ENCODE data around the gene SMG6.

DNA sequence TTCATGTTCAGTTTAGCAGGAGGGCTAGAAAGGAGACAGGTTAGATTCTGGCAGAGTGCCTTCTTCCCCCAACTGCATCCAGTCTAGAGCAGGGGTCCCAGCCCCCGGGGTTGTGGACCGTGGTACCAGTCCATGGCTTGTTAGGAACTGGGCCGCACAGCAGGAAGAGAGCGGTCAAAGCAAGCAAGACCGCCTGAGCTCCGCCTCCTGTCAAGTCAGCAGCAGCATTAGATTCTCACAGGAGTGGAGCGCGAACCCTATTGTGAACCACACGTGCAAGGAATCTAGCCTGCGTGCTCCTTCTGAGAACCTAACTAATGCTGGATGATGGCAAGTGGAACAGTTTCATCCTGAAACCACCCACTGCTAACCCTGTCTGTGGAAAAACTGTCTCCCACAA lies 153.7 kb downstream of the SMG6 start:
- TF ChIP-seq GABPA (IDR thresholded peaks at IDR 0.05; ENCODE audit: borderline replicate concordance, insufficient read depth, low read length) (no peak), JUND (IDR thresholded peaks at IDR 0.05; ENCODE audit: low read length) (no peak), SP4 (IDR thresholded peaks at IDR 0.05; ENCODE audit: low read length) (no peak), TAF1 (IDR thresholded peaks at IDR 0.05; ENCODE audit: low read depth, low read length) (no peak), RAD21 (IDR thresholded peaks at IDR 0.05 in 1 of 2, conservative IDR thresholded peaks at IDR 0.05 in 1 of 2; ENCODE audit: low read depth in 2 of 2, low read length in 2 of 2) (no peak), POLR2AphosphoS5 (IDR thresholded peaks at IDR 0.05; ENCODE audit: low read depth, low read length) (no peak), SUZ12 (IDR thresholded peaks at IDR 0.05; ENCODE audit: low read length) (no peak), KDM1A (IDR thresholded peaks at IDR 0.05; ENCODE audit: borderline replicate concordance, low read length) (no peak), HDAC2 (IDR thresholded peaks at IDR 0.05; ENCODE audit: borderline replicate concordance in 1 of 2, low read depth in 2 of 2, low read length in 2 of 2) (no peak), ZNF274 (IDR thresholded peaks at IDR 0.05; ENCODE audit: borderline replicate concordance, extremely low read depth, low read length) (no peak), POLR2A (IDR thresholded peaks at IDR 0.05; ENCODE audit: control extremely low read depth in 1 of 2, low read depth in 2 of 2, low read length in 2 of 2) (no peak), EP300 (IDR thresholded peaks at IDR 0.05; ENCODE audit: borderline replicate concordance in 1 of 2, low read depth in 2 of 2, low read length in 2 of 2) (no peak)
- TF ChIP-seq, protein P1, sequence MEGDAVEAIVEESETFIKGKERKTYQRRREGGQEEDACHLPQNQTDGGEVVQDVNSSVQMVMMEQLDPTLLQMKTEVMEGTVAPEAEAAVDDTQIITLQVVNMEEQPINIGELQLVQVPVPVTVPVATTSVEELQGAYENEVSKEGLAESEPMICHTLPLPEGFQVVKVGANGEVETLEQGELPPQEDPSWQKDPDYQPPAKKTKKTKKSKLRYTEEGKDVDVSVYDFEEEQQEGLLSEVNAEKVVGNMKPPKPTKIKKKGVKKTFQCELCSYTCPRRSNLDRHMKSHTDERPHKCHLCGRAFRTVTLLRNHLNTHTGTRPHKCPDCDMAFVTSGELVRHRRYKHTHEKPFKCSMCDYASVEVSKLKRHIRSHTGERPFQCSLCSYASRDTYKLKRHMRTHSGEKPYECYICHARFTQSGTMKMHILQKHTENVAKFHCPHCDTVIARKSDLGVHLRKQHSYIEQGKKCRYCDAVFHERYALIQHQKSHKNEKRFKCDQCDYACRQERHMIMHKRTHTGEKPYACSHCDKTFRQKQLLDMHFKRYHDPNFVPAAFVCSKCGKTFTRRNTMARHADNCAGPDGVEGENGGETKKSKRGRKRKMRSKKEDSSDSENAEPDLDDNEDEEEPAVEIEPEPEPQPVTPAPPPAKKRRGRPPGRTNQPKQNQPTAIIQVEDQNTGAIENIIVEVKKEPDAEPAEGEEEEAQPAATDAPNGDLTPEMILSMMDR (IDR thresholded peaks at IDR 0.05; ENCODE audit: control extremely low read depth in 1 of 3, insufficient read depth in 1 of 3, low read depth in 1 of 3, low read length in 3 of 3): no peak
- TF ChIP-seq, protein P2, sequence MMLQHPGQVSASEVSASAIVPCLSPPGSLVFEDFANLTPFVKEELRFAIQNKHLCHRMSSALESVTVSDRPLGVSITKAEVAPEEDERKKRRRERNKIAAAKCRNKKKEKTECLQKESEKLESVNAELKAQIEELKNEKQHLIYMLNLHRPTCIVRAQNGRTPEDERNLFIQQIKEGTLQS (IDR thresholded peaks at IDR 0.05; ENCODE audit: insufficient read depth, low read depth, low read length): no peak
